ENCODE data around the gene TPPP2. TPM values are rescaled to one million over a fixed set of nuclear protein-coding genes. Genes with fewer than 3 reads are reported as not detected.

Gene TPPP2
- total and polyA plus RNA-seq, 2 of the 4 experiments (the other 2 are of a cell fraction) = not detected

GRCh38 chr14:21059842-21060613 is 30.0 kb downstream of the TPPP2 start:
- Histone ChIP-seq H2AFZ (replicated peaks; ENCODE audit: low read length, poor library complexity) (no peak overlapping the region), H3K4ac (ENCODE audit: low read depth, low read length) (no peak overlapping the region)
- in situ Hi-C loops (cut with MboI; ENCODE audit: low sequenced_read_pairs) = no loop called here

More at GRCh38 chr14:21059842-21060613, 30.0 kb downstream of the TPPP2 start:
- H2BK15ac ChIP-seq (ENCODE audit: low read depth, low read length) = no peak overlapping the region
- DNase-seq (no peak), ATAC-seq (ENCODE audit: low read depth) (no peak)
- intact Hi-C loops (cut with micrococcal nuclease) (no loop called here), dilution Hi-C loops (cut with HindIII; ENCODE audit: low sequenced_read_pairs, unreplicated experiment) (no loop called here)
- no TSS peak for BruUV-seq (replicated peaks)
- no peak overlapping the region for H3K56ac ChIP-seq (ENCODE audit: extremely low read depth, insufficient read depth, low read length)
- ChIA-PET POLR2A (ENCODE audit: unreplicated experiment) (no interaction called here), CTCF (no interaction called here)
- TF ChIP-seq MXI1 (IDR thresholded peaks at IDR 0.05; ENCODE audit: borderline replicate concordance, low read depth, low read length) = no peak
- H3K79me1 ChIP-seq (ENCODE audit: low read depth in 1 of 2, low read length in 2 of 2) = no peaks in the 10 kb centered on the region
- H3K18ac ChIP-seq (ENCODE audit: low read depth, low read length) = no peak overlapping the region
- H3K36me3 ChIP-seq (ENCODE audit: control insufficient read depth, insufficient read depth, low read length) = no peaks in the 10 kb centered on the region
- peaks cover 5% of the 10 kb centered on the region; the same call in 1 of the 2 replicates for H3K9me1 ChIP-seq (ENCODE audit: insufficient read depth, low read length)
- no peak overlapping the region for H3K4me3 ChIP-seq (ENCODE audit: insufficient read depth, low read depth, low read length)
- no peak overlapping the region for H2BK20ac ChIP-seq (ENCODE audit: low read depth, low read length)
- no peak overlapping the region for H2AK9ac ChIP-seq (replicated peaks; ENCODE audit: low read depth, low read length, poor library complexity)
- H4K8ac ChIP-seq (ENCODE audit: low read depth in 2 of 2, low read length in 2 of 2) = no peak overlapping the region
- H3K27me3 ChIP-seq (ENCODE audit: control insufficient read depth, insufficient read depth, low read length) = no peaks in the 10 kb centered on the region
- no peak overlapping the region for H3K23ac ChIP-seq (ENCODE audit: low read depth, low read length)
- H4K91ac ChIP-seq (ENCODE audit: insufficient read depth, low read depth, low read length) = no peak overlapping the region
- H2AK5ac ChIP-seq (ENCODE audit: low read depth, low read length) = no peak overlapping the region
- no peak overlapping the region for H2BK120ac ChIP-seq (ENCODE audit: low read depth, low read length)
- no peaks in the 10 kb centered on the region for H4K20me1 ChIP-seq (ENCODE audit: insufficient read depth, low read length)
- no peaks in the 10 kb centered on the region for H3K4me1 ChIP-seq (ENCODE audit: control insufficient read depth, insufficient read depth, low read length)
- H2BK5ac ChIP-seq (ENCODE audit: low read depth, low read length, poor library complexity, severe bottlenecking) = no peak overlapping the region
- no peak overlapping the region for H3K4me2 ChIP-seq (ENCODE audit: low read depth, low read length)
- WGBS, 2 experiments (ENCODE audit: extremely low coverage in 2 of 2, insufficient read length in 1 of 2) = 52% methylated on average over 2 of the region's 8 CpGs; no CpG with 5 or more reads in 1 of the 2 experiments
- no peak overlapping the region for H3K27ac ChIP-seq (ENCODE audit: insufficient read depth, low read length)
- no peaks in the 10 kb centered on the region for H3K9me3 ChIP-seq (ENCODE audit: control insufficient read depth, insufficient read depth, low read length)
- H3K14ac ChIP-seq (replicated peaks; ENCODE audit: low read depth, low read length) = no peak overlapping the region
- H4K5ac ChIP-seq (ENCODE audit: low read depth, low read length) = no peak overlapping the region
- no peak overlapping the region for H3K9ac ChIP-seq (ENCODE audit: low read depth, low read length)

Measured in IMR-90 (cell line).